Measurements from ENCODE around the gene ODC1.

ODC1 gene

DNA sequence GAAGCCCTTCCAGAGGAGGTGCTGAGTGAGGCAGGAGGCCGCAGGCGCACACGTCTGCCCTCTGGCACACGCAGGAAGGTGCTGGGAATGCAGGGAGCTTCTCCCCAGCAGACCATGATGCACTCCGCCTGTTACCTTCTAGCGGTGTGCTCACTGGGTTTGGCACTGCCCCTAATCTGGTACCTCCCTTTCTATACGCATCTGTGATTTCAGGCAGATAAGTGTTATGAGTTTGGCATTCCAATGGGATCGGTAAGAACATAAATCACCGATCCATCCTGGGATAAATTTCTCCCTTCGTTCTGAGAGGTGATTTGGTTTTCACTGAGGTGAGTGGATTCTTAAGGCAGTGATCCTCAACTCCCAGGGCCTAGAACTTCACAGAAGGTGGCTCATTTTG lies 34.6 kb downstream of the ODC1 start:
- no peak for DNase-seq

GRCh38 chr2:10412380-10412779 lies 35.7 kb downstream of the ODC1 start:
- DNase-seq = no peak

- DNase-seq = no peak
Measured at GRCh38 chr2:10411557-10411956, 36.6 kb downstream of the ODC1 start.

- DNase-seq = no peak
Measured at GRCh38 chr2:10410823-10411437, 37.2 kb downstream of the ODC1 start.

DNA sequence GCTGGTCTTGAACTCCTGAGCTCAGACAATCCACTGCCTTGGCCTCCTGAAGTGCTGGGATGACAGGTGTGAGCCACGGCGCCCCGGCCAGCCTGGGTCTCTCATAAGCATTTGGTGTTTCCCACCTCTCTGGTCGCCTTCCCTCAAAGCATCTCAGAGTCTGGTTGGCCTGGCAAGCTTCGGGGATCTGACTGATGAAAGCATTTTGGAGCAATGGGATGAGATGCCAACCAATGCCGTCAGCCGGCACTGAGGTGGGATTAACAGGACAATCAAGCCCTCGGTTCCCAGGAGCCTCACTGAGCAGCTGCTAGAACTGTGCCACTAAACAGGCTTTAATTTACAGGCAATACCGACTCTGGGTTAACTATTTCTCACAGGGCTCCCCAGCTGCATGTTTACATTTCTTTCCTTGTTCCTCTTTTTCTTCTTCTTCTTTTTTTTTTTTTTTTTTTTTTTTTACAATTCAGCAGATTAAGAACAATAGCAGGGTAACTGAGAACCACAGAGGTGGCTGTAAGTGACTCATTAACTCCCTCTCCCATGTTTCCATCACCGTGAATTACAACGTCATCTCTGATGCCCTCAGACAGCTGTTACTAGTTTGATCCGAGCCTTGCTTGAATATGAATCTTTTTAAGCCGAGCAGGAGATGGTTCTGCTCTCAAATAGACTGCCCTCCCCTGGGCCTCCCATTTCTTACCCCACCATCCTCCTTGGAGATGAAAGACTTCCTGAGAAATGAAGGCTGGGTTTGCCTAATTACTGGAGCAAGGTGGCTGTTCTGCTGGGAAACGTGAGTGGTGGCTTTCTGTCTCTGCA lies 37.9 kb downstream of the ODC1 start:
- no peak for DNase-seq

GRCh38 chr2:10408649-10409579 lies 39.2 kb downstream of the ODC1 start:
- DNase-seq = peak; percentile 68

DNA sequence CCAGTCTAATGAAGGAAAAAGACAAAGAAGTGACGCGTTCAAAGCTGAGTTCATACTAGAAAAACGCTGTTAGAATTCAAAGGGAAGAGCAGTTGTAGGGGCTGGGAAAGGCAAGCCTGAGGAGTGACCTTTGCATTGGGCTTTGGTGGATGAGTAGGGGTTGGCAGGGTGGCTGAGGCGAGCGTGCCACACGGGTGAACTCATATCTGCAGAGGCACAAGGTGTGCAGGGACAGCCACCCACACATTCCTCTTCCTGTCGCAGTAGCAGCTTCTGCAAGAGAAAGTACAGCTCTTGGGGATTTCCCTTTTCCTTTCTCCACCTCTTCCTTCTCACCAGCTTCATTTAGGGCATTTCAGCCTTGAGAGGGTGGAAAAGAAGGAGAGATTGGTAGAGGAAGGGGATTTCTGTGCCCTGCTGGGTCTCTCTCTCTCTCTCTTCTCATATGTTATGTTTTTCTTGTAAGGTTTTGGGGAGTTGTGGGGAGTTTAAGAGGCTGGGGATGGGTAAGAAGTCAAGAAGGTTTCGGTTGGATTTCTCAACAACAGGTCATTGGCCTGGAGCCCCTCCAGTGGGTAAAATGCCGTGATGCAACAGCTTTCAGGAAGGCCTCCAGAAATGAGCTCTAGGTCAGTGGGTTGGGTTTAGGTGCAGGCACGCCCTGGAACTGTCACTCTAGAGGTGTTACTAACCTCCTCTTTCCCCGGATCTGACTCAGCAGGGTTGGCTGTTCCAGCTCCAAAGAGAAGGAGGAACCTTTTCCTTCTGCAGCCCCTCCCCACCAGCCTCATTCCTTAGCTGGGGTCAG lies 40.1 kb downstream of the ODC1 start:
- DNase-seq = no peak

DNA sequence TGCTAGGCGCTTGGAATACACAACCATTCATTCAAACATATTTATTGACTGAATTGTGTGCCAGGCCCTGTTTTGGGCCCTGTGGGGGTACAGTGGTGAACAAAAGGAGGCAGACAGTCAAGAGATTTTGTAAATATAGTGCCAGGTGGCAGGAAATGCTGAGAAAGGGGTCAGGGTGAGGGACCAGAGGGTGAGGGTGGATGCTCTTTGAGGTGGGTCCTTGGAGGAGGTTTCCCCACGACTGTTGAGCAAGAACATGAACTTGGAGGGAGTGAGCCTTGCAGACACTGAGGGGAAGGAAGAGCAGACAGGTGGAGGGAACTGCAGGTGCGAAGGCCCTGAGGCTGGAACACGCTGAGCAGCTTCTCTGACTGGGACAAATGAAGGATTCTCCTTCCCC lies 40.7 kb downstream of the ODC1 start:
- no peak for DNase-seq

DNA sequence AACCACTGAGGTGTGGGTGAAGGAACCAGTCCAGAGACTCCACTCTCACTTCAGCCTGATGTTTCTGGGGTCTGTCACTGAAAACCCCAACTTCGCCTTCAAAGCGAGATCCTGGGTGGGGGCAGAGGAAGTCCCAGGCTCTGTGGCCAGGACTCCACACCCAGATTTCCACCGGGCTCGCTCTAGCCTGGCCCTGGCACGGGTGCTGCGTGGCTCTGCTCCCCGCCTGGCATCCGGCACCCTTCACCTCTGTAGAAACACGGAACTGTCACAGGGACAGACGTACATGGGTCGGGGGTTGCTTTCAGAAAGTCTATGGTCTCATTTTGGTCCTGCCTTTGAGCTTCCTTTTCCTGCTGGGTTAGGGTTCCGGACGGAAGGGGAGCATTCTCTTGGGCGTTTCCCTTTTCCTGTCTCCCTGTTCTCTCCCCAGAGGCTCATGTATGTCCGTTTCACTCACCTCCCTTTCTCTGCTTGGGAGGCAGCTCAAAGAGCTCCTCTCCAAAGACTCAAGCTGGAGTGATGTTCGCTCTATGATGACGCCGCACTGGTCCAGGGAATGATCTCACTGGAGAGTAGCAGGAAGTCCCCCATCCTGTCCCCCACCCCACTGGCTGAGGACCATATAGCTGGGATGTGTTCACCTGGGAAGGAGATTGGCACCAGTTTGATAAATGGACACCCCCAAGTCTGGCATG lies 41.5 kb downstream of the ODC1 start:
- DNase-seq = no peak

- no peak for DNase-seq
Measured at GRCh38 chr2:10406016-10406415, 42.1 kb downstream of the ODC1 start.

DNA sequence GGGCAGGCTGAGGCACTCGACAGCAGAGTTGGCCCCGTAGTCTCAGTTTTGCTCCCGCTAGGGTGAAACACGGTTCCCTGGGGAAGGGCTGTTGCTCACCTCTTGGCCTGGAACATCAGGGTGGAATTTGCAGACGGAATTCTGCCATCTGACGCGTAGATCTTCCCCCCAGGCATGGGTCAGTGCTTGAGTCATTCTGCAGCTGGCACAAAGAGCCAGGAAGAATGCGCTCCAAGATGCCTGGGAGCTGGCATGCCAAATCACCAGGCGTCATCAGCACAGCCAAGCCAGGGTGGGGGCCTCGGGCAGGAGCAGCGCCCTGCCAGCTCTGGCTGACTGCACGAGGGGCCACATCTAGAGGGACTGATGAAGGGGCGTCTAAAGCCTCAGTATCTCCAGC lies 42.7 kb downstream of the ODC1 start:
- DNase-seq = no peak

DNA sequence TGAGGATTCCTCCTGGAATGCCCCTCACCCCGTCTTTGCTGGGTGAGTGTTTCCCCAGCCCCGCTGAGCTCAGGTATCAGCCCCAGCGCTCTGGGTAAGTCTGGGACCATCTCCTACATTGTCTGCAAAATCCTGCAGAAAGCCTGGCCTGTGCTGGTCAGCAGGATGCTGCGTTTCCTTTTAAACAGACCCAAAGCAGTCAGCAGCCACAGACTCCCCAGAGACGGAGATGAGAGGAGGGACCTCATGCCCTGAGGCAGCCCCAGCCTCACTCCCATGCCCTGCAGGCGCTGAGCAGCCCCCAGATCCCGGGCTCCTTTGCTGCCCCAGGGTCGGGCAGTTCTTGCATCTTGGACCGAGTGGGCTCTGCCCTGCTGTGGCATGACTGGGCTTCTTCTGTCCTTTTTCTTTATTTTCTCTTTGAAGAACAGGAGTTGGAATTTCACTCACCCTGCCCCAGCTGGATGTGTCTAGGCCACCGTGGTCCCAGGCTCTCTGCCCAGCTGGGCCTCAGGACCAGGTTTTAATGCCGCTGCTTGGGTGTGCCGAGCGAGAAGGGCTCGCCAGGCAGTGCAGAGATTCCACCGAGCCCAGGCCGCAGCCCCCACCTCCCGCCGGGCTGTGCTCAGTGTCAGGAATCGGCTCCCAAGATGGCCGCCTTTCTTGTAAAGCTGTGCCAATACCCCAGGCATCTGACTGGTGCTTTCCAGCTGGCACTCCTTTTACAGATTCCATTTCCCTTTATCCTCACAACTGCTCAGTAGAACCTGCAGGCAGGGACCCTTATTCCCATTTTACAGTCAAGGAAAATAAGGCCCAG lies 43.6 kb downstream of the ODC1 start:
- no peak for DNase-seq

DNA sequence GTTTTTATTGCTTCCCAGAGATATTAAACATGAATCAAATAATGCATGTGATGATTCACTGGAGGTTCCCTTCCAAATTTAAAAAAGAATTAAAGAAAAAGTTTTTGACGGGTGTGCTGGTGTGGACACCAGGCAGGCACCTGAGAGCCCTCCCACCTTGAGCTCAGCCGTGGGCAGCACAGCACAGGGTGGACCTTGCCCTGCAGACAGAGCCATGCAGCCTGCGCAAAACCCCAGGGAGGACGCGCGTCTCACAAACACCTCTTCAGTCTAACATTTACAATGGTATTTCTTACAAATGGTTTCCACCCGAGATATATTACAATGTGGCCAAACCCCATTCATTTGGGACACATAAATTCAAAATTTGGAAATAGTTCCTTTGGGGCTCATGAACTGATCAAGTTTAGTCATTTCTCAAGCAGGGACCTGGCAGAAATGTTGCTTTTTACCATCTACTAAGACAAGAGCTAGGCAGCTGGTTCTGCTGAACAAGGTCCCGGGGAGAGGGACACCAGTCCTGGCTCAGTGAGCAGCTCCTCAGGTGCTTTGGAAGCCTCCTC lies 45.4 kb downstream of the ODC1 start:
- no peak for DNase-seq

GRCh38 chr2:10402062-10402585 lies 46.0 kb downstream of the ODC1 start:
- no peak for DNase-seq

DNA sequence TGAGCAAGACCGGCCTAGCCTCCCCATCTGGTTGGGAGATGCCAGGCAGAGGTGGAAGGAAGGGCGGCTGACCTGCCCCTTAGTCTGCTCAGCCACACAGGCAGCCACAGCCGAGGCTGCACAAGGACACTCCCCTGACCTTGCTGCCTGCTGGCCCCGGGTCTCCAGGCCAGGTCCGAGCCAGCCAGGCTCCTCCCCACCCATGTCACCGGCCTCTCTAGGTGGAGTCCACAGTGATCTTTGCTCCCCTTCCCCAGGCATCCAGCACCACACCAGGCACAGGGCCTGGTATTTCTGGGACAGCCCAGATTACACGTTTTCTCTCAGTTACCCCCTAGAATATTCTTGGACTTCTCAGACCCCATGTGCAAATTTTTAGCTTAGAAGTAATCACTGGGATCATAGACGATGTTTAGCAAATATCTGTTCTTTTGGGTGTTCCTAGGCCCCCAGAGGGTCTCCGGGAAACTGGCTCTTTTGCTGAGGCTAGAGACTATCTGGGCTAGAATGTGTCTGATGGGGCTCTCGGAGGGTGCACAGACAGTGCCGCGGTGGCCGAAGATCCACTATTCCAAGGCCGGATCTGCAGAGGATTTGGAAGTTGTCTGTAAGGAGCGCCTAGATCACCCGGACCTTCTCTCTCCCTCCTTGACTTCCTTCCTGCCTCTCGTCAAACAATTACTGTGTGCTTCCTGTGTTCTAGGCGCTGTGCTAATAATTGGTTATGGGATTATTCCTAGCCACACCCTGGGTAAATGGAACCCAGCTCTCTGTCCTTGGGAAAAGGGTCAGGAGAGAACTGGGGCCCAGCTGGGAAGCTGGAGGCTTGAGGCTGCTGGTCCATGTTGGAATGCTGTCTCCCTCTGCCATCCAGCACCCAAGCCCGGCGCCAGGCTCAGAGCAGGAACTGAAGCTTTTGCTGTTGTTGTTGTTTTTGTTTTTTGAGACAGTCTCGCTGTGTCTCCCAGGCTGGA lies 46.9 kb downstream of the ODC1 start:
- DNase-seq = no peak

DNA sequence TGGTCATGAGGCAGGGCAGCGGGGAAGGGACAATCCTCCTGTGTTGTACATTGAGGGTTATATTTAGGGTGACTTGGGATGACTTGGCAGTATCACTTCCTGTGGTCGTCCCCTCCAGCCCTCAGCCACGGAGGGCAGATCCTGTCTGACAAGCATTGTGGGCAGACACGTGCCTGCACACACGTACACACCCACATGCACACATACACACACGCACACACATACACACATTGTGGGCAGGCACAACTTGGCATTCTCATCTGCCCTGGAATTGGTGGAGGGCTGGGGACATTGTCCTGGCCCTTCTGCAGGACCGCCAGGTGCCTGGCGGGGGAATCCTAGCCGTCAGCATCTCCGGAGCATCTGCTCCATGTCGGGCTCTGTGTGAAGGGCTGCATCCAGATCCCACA lies 47.6 kb downstream of the ODC1 start:
- no peak for DNase-seq

GRCh38 chr2:10400002-10400401 lies 48.1 kb downstream of the ODC1 start:
- no peak for DNase-seq

DNA sequence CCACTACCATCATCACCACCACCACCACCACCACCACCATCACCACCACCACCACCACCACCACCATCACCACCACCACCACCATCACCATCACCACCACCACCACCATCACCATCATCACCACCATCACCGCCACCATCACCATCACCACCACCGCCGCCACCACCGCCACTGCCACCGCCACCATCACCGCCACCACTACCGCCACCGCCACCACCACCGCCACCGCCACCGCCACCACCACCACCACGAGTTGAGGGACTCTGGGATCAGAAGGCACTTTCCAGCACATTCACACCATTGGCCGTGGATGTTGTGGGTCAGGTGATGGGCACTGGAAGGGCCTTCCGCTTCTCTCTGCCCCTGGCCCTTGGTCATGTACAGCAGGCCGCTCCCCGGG lies 48.8 kb downstream of the ODC1 start:
- no peak for DNase-seq

GRCh38 chr2:10398496-10398895 lies 49.6 kb downstream of the ODC1 start:
- no peak for DNase-seq
